Lung (tissue), 12 donors: ENCODE results near the gene CCDC150. TPM values are rescaled to one million over a fixed set of nuclear protein-coding genes. Genes with fewer than 3 reads are reported as not detected.
A peak's percentile ranks its signal among the peaks of the same experiment; 100 is the strongest.

Experiments
- ATAC-seq: fragments of 200-7000 bp; cut with Tn5 transposase; one replicate; pipeline ENCODE4 v1.9.1; 2020; ENCODE audit warnings: moderate number of reproducible peaks; ENCODE audit not compliant: insufficient read depth, low FRiP score
- DNase-seq, 3 donors: peaks; one replicate each; pipeline ENCODE4 v3.0.0-alpha.2; 2013 to 2017
- H3K27ac ChIP-seq, 2 donors: one replicate each; pipeline ENCODE4 v1.5.1; 2013; ENCODE audit warnings: mild to moderate bottlenecking in 2 of 2, moderate library complexity in 2 of 2, control low read depth in 1 of 2, inconsistent platforms in 1 of 2, low read depth in 1 of 2, low read length in 1 of 2
- H3K27me3 ChIP-seq, 3 donors: one replicate each; pipeline ENCODE4 v1.5.1; 2013; ENCODE audit warnings: low read length in 2 of 3; ENCODE audit not compliant: control insufficient read depth in 3 of 3, insufficient read depth in 3 of 3
- H3K36me3 ChIP-seq, 4 donors: one replicate each; pipeline ENCODE4 v1.5.1; 2013; ENCODE audit warnings: low read length in 4 of 4, mild to moderate bottlenecking in 1 of 4, moderate library complexity in 1 of 4; ENCODE audit not compliant: control insufficient read depth in 4 of 4, insufficient read depth in 4 of 4
- H3K4me1 ChIP-seq, 5 donors: one replicate each; pipeline ENCODE4 v1.5.1; 2013; ENCODE audit warnings: low read length in 5 of 5, mild to moderate bottlenecking in 2 of 5, moderate library complexity in 1 of 5; ENCODE audit not compliant: control insufficient read depth in 5 of 5, insufficient read depth in 5 of 5
- H3K4me3 ChIP-seq: one replicate; pipeline ENCODE4 v1.5.1; 2013; ENCODE audit warnings: mild to moderate bottlenecking, control low read depth, moderate library complexity
- H3K9ac ChIP-seq, 2 donors: one replicate each; pipeline ENCODE4 v1.5.1; 2013; ENCODE audit warnings: low read length in 2 of 2, control low read depth in 1 of 2; ENCODE audit not compliant: insufficient read depth in 1 of 2
- H3K9me3 ChIP-seq, 4 donors: one replicate each; pipeline ENCODE4 v1.5.1; 2013; ENCODE audit warnings: low read length in 3 of 4, mild to moderate bottlenecking in 1 of 4, moderate library complexity in 1 of 4; ENCODE audit not compliant: control insufficient read depth in 4 of 4, insufficient read depth in 3 of 4
- WGBS, 2 donors: extraction: QIAGEN DNeasy Blood & Tissue Kit; methylation state at CpG; one replicate each; pipeline ENCODE4 v1.1.7; 2013; 5-methylcytosine and 5-hydroxymethylcytosine counted together
- polyA plus RNA-seq, 2 donors: library from polyadenylated mRNA; stranded (reverse); fragments of 200-250 nt; gene quantifications; one replicate each; pipeline ENCODE4 v1.2.1, GENCODE V29; 2013
- total RNA-seq, 2 donors: library from RNA; depleted of rRNA in 1 of 2; stranded (reverse); fragments of >200 nt in 1 of 2; gene quantifications; one replicate each; pipeline ENCODE4 v1.2.1, GENCODE V29; 2014 to 2021
- TF ChIP-seq, protein P1 (sequence below): IDR thresholded peaks from 2 replicates; pipeline ENCODE4 v1.5.1; 2012; ENCODE audit warnings: mild to moderate bottlenecking; ENCODE audit errors: control extremely low read depth, extremely low read depth
- donor health status: control.
- donor health status: control.
- donor health status: Bipolar disorder and iron deficiency.
- donor health status: healthy.
- donor health status: DM: yes; HTN: yes; CAD: no.

Gene CCDC150
- total and polyA plus RNA-seq, 4 donors = 0.31 to 7.1 (median 0.93) TPM

- ATAC-seq (no peak), DNase-seq (no peak)
- TF ChIP-seq, protein P1, sequence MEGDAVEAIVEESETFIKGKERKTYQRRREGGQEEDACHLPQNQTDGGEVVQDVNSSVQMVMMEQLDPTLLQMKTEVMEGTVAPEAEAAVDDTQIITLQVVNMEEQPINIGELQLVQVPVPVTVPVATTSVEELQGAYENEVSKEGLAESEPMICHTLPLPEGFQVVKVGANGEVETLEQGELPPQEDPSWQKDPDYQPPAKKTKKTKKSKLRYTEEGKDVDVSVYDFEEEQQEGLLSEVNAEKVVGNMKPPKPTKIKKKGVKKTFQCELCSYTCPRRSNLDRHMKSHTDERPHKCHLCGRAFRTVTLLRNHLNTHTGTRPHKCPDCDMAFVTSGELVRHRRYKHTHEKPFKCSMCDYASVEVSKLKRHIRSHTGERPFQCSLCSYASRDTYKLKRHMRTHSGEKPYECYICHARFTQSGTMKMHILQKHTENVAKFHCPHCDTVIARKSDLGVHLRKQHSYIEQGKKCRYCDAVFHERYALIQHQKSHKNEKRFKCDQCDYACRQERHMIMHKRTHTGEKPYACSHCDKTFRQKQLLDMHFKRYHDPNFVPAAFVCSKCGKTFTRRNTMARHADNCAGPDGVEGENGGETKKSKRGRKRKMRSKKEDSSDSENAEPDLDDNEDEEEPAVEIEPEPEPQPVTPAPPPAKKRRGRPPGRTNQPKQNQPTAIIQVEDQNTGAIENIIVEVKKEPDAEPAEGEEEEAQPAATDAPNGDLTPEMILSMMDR = no peak
- no peaks in the 10 kb centered on the region for H3K27me3 ChIP-seq
- no peak overlapping the region for H3K27ac ChIP-seq
- no peaks in the 10 kb centered on the region for H3K9me3 ChIP-seq
- no peaks in the 10 kb centered on the region for H3K4me1 ChIP-seq
- H3K36me3 ChIP-seq = no peaks in the 10 kb centered on the region
- H3K4me3 ChIP-seq = no peak overlapping the region
- H3K9ac ChIP-seq = no peak overlapping the region
These were observed 30.8 kb downstream of the CCDC150 start for GRCh38 chr2:196670342-196670741.

- H3K4me1 ChIP-seq = no peaks in the 10 kb centered on the region
- H3K27ac ChIP-seq = no peak overlapping the region
- WGBS, 2 donors = 93 to 96% methylated on average over 3 of the region's 3 CpGs
- H3K9me3 ChIP-seq = no peaks in the 10 kb centered on the region
- DNase-seq = no peak
- TF ChIP-seq, protein P1 = no peak
- no peaks in the 10 kb centered on the region for H3K27me3 ChIP-seq
- ATAC-seq = no peak
- H3K36me3 ChIP-seq = no peaks in the 10 kb centered on the region
- H3K9ac ChIP-seq = no peak overlapping the region
- no peak overlapping the region for H3K4me3 ChIP-seq
These were observed 36.4 kb downstream of the CCDC150 start for GRCh38 chr2:196675963-196676362.

GRCh38 chr2:196677404-196677803, 37.9 kb downstream of the CCDC150 start:
- 85 to 92% methylated on average over 5 of the region's 5 CpGs for WGBS, 2 donors
- H3K27ac ChIP-seq = no peak overlapping the region
- no peaks in the 10 kb centered on the region for H3K36me3 ChIP-seq
- H3K4me1 ChIP-seq = no peaks in the 10 kb centered on the region
- no peak overlapping the region for H3K4me3 ChIP-seq
- H3K9me3 ChIP-seq = no peaks in the 10 kb centered on the region
- no peaks in the 10 kb centered on the region for H3K27me3 ChIP-seq
- TF ChIP-seq, protein P1 = no peak
- no peak overlapping the region for H3K9ac ChIP-seq
- ATAC-seq (no peak), DNase-seq (peak in 2 of 3 donors; percentile 31 to 48)

- Histone ChIP-seq H3K36me3 (no peaks in the 10 kb centered on the region), H3K9ac (no peak overlapping the region), H3K9me3 (no peaks in the 10 kb centered on the region), H3K27ac (no peak overlapping the region), H3K4me1 (no peaks in the 10 kb centered on the region), H3K4me3 (no peak overlapping the region), H3K27me3 (no peaks in the 10 kb centered on the region)
- ATAC-seq (no peak), DNase-seq (no peak)
- TF ChIP-seq, protein P1 = no peak
These were observed 39.9 kb downstream of the CCDC150 start for GRCh38 chr2:196679368-196679767.
